H1 (cell line): Measurements from ENCODE around the gene RAB4B. TPM values are rescaled to one million over a fixed set of nuclear protein-coding genes. Genes with fewer than 3 reads are reported as not detected.

Experiments used
- CTCF ChIP-seq, 3 experiments: IDR thresholded peaks; 1 replicate in 2 of 3; 2 replicates in 1 of 3; pipeline versions ENCODE4 v1.5.1 to v1.6.1; 2011; ENCODE audit warnings: low read length in 3 of 3, mild to moderate bottlenecking in 3 of 3, inconsistent platforms in 2 of 3, low read depth in 1 of 3, moderate library complexity in 1 of 3; ENCODE audit not compliant: insufficient read depth in 1 of 3; ENCODE audit errors: control extremely low read depth in 1 of 3
- E2F6 ChIP-seq: IDR thresholded peaks from 2 replicates; pipeline ENCODE4 v1.6.1; 2012; ENCODE audit warnings: inconsistent platforms
- FOSL1 ChIP-seq: IDR thresholded peaks from 2 replicates; pipeline ENCODE4 v1.6.1; 2011; ENCODE audit warnings: mild to moderate bottlenecking, low read depth, low read length, moderate library complexity; ENCODE audit not compliant: insufficient read depth
- MAX ChIP-seq: IDR thresholded peaks from 2 replicates; pipeline ENCODE4 v1.6.1; 2012; ENCODE audit warnings: inconsistent platforms
- POLR2A ChIP-seq, 2 experiments: IDR thresholded peaks; 1 replicate in 1 of 2; 2 replicates in 1 of 2; pipeline ENCODE4 v1.6.1; 2011; ENCODE audit warnings: low read depth in 2 of 2, low read length in 2 of 2, mild to moderate bottlenecking in 2 of 2; ENCODE audit errors: control extremely low read depth in 1 of 2
- RXRA ChIP-seq: IDR thresholded peaks from 2 replicates; pipeline ENCODE4 v1.6.1; 2011; ENCODE audit warnings: low read depth, mild to moderate bottlenecking, low read length, moderate library complexity; ENCODE audit not compliant: insufficient read depth
- SIX5 ChIP-seq: IDR thresholded peaks from 2 replicates; pipeline ENCODE4 v1.6.1; 2011; ENCODE audit warnings: mild to moderate bottlenecking, low read depth, low read length
- SP2 ChIP-seq: IDR thresholded peaks from 2 replicates; pipeline ENCODE4 v1.6.1; 2012; ENCODE audit warnings: mild to moderate bottlenecking, low read length, inconsistent platforms
- SRF ChIP-seq: IDR thresholded peaks from 2 replicates; pipeline ENCODE4 v1.6.1; 2011; ENCODE audit warnings: mild to moderate bottlenecking, low read depth, low read length, moderate library complexity
- TBP ChIP-seq: IDR thresholded peaks from 2 replicates; pipeline ENCODE4 v1.6.1; 2011; ENCODE audit warnings: low read depth, low read length, improper control_type of control experiment
- polyA plus RNA-seq, 7 experiments: library from polyadenylated mRNA; depleted of rRNA in 3 of 7; stranded (reverse) in 5 of 7; unstranded in 2 of 7; fragments of >200 nt in 5 of 7; fragments of 200-250 nt in 2 of 7; gene quantifications; 1 replicate in 5 of 7; 2 replicates in 1 of 7; 4 replicates in 1 of 7; pipeline versions ENCODE4 v1.2.1 to v1.2.3, GENCODE V29; 2011 to 2013; ENCODE audit warnings: missing spikeins in 2 of 7, mixed read lengths in 2 of 7
- total RNA-seq: library from RNA; stranded (reverse); fragmentation: NEBNext Ultra II Directional; extraction: Animal tissue kit (Norgen Biotek cat#: 25700); gene quantifications from 2 replicates; pipeline ENCODE4 v1.2.1, GENCODE V29; 2021

RAB4B gene
- total and polyA plus RNA-seq, 2 of the 8 experiments (the other 6 are each of a cell fraction or from before 2014, with no cell fraction given) = 15.9 to 28.6 TPM

GRCh38 chr19:40750874-40751537 lies 27.0 kb upstream of the RAB4B start, which contains the start of gene SNRPA (continued):
- TF ChIP-seq SRF (no peak), MAX (peak; percentile 90), SIX5 (peak; percentile 32; the same call in 1 of the 2 replicates), CTCF (IDR thresholded peaks at IDR 0.05; ENCODE audit: control extremely low read depth in 1 of 3, insufficient read depth in 1 of 3, low read depth in 1 of 3, low read length in 3 of 3) (no peak), SP2 (0 out of 2 replicates have a peak, but pooled peaks have one; percentile 8), E2F6 (peak; percentile 77), POLR2A (IDR thresholded peaks at IDR 0.05; ENCODE audit: control extremely low read depth in 1 of 2, low read depth in 2 of 2, low read length in 2 of 2) (peak; percentile 84 to 98), FOSL1 (no peak), RXRA (no peak), TBP (peak; percentile 70; the same call in 1 of the 2 replicates)
